ENCODE data around the gene TRAPPC12. TPM values are rescaled to one million over a fixed set of nuclear protein-coding genes. Genes with fewer than 3 reads are reported as not detected.
A peak's percentile ranks its signal among the peaks of the same experiment; 100 is the strongest.

TRAPPC12 gene
- total RNA-seq, 2 donors from 2014 or later = 98.2 to 103 TPM

DNA sequence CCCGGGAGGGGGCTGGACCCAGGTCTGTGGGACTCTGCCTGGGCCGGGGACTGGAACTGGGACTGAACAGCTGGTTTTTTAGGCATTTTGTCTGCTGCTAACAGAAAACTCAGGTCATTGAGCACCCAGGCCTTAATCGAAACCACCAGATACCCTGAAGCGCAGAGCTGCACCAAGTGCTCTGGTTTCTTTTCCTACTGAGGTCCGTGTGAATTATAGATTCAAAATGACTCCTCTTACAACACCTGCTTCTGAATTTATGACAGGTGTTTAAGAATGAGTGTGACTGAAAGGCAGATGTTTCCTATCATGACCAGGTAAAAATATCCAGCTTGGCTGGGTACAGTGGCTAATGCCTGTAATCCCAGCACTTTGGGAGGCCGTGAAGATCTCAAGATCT, 47.8 kb downstream of the TRAPPC12 start:
- Mint-ChIP-seq H3K9me3 (no peaks in the 10 kb centered on the region), H3K27ac (no peak overlapping the region), H3K27me3 (ENCODE audit: insufficient read depth) (no peaks in the 10 kb centered on the region), H3K36me3 (ENCODE audit: low read depth) (peaks cover 70% of the 10 kb centered on the region), H3K4me1 (no peaks in the 10 kb centered on the region), H3K4me3 (no peak overlapping the region)
- Histone ChIP-seq H3K36me3 (ENCODE audit: control insufficient read depth, insufficient read depth, low read length) (peaks cover 58% of the 10 kb centered on the region), H3K4me3 (ENCODE audit: low read length) (no peak overlapping the region), H3K27me3 (ENCODE audit: control insufficient read depth, insufficient read depth, low read length, poor library complexity, severe bottlenecking) (no peaks in the 10 kb centered on the region), H3K9me3 (ENCODE audit: control insufficient read depth, low read length) (no peaks in the 10 kb centered on the region), H3K4me1 (ENCODE audit: control insufficient read depth, insufficient read depth, low read length) (no peaks in the 10 kb centered on the region), H3K27ac (ENCODE audit: low read depth, low read length) (no peak overlapping the region), H3K9ac (ENCODE audit: extremely low read depth, low read length, poor library complexity, severe bottlenecking) (no peak overlapping the region)
- TF ChIP-seq, protein P1, sequence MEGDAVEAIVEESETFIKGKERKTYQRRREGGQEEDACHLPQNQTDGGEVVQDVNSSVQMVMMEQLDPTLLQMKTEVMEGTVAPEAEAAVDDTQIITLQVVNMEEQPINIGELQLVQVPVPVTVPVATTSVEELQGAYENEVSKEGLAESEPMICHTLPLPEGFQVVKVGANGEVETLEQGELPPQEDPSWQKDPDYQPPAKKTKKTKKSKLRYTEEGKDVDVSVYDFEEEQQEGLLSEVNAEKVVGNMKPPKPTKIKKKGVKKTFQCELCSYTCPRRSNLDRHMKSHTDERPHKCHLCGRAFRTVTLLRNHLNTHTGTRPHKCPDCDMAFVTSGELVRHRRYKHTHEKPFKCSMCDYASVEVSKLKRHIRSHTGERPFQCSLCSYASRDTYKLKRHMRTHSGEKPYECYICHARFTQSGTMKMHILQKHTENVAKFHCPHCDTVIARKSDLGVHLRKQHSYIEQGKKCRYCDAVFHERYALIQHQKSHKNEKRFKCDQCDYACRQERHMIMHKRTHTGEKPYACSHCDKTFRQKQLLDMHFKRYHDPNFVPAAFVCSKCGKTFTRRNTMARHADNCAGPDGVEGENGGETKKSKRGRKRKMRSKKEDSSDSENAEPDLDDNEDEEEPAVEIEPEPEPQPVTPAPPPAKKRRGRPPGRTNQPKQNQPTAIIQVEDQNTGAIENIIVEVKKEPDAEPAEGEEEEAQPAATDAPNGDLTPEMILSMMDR (conservative IDR thresholded peaks at IDR 0.05) = no peak
- WGBS, 2 experiments (ENCODE audit: insufficient coverage in 1 of 2, insufficient read length in 1 of 2) = 91 to 94% methylated on average over 5 to 6 of the region's 6 CpGs
- peak; percentile 5 for DNase-seq

DNA sequence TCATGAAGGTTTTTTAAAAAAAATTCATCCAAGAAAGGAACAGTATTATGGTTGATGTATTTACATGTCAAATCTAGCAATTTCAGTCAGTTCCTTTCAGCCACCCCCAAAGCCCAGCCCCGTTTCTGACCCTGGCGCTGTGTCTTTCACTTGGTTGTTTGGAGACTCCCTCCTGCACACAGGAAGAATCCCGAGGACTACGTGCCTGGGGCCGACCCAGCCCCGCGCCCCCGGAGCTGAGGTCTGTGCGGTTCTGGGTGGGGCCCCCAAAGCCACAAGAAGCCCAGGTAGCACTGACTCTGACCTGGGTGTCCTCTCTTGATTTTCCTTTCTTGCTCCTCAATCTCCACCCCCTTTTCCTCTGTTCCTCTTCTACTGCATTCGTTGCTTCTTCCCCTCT, 49.1 kb downstream of the TRAPPC12 start:
- H3K4me1 ChIP-seq (ENCODE audit: control insufficient read depth, insufficient read depth, low read length) = no peaks in the 10 kb centered on the region
- TF ChIP-seq, protein P1 (conservative IDR thresholded peaks at IDR 0.05) = no peak
- Mint-ChIP-seq H3K4me1 (peaks cover 3% of the 10 kb centered on the region), H3K4me3 (no peak overlapping the region), H3K27me3 (ENCODE audit: insufficient read depth) (no peaks in the 10 kb centered on the region), H3K36me3 (ENCODE audit: low read depth) (peaks cover 65% of the 10 kb centered on the region), H3K9me3 (no peaks in the 10 kb centered on the region), H3K27ac (no peak overlapping the region)
- peak; percentile 36 for DNase-seq
- H3K4me3 ChIP-seq (ENCODE audit: low read length) = no peak overlapping the region
- H3K36me3 ChIP-seq (ENCODE audit: control insufficient read depth, insufficient read depth, low read length) = peaks cover 54% of the 10 kb centered on the region
- H3K27ac ChIP-seq (ENCODE audit: low read depth, low read length) = no peak overlapping the region
- no peaks in the 10 kb centered on the region for H3K9me3 ChIP-seq (ENCODE audit: control insufficient read depth, low read length)
- no peak overlapping the region for H3K9ac ChIP-seq (ENCODE audit: extremely low read depth, low read length, poor library complexity, severe bottlenecking)
- H3K27me3 ChIP-seq (ENCODE audit: control insufficient read depth, insufficient read depth, low read length, poor library complexity, severe bottlenecking) = no peaks in the 10 kb centered on the region
- whole genome bisulfite sequencing, 2 experiments (ENCODE audit: insufficient coverage in 1 of 2, insufficient read length in 1 of 2) = 89 to 95% methylated on average over 4 to 10 of the region's 10 CpGs

DNA sequence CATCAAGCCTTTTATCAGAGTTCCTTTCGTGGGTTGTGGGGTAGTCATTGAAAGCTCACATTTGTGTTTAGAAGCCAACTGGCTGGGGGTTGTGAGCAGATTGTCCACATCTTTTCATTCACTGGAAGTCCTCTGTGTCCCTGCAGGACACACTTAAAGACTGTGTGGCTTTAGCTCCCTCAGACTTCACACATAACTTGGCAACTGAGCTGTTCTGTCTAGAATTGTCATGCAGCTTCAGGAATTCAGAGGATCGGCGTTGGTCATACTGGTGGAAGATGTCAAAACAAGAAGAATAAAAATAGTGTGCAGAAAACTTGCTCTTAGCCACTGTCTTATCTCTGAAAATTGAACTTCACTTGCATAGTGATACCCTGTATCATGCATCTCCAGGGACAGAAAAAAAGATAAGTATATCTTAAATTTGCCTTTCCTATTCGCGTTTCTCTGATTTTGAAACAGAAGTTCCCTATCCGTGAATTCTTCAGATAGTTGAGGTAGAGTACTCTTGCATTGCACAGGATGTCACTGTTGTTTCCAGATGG, 49.6 kb downstream of the TRAPPC12 start:
- Mint-ChIP-seq H3K4me3 (no peak overlapping the region), H3K36me3 (ENCODE audit: low read depth) (peaks cover 62% of the 10 kb centered on the region), H3K27me3 (ENCODE audit: insufficient read depth) (no peaks in the 10 kb centered on the region), H3K4me1 (peaks cover 3% of the 10 kb centered on the region), H3K9me3 (no peaks in the 10 kb centered on the region), H3K27ac (no peak overlapping the region)
- Histone ChIP-seq H3K27me3 (ENCODE audit: control insufficient read depth, insufficient read depth, low read length, poor library complexity, severe bottlenecking) (no peaks in the 10 kb centered on the region), H3K36me3 (ENCODE audit: control insufficient read depth, insufficient read depth, low read length) (peaks cover 54% of the 10 kb centered on the region), H3K27ac (ENCODE audit: low read depth, low read length) (no peak overlapping the region), H3K9ac (ENCODE audit: extremely low read depth, low read length, poor library complexity, severe bottlenecking) (no peak overlapping the region), H3K4me1 (ENCODE audit: control insufficient read depth, insufficient read depth, low read length) (no peaks in the 10 kb centered on the region), H3K4me3 (ENCODE audit: low read length) (no peak overlapping the region), H3K9me3 (ENCODE audit: control insufficient read depth, low read length) (no peaks in the 10 kb centered on the region)
- TF ChIP-seq, protein P1 (conservative IDR thresholded peaks at IDR 0.05) = no peak
- DNase-seq = no peak
- WGBS, 2 experiments (ENCODE audit: insufficient coverage in 1 of 2, insufficient read length in 1 of 2) = 95 to 96% methylated on average over 5 to 6 of the region's 6 CpGs
